ENCODE data around the gene CISH.

- TF ChIP-seq POLR2AphosphoS5 (IDR thresholded peaks at IDR 0.05; ENCODE audit: borderline replicate concordance, low read depth, low read length), result no peak
- TF ChIP-seq EZH2 (IDR thresholded peaks at IDR 0.05), result no peak
- TF ChIP-seq FOXP2 (optimal IDR thresholded peaks at IDR 0.05; ENCODE audit: control extremely low read depth, extremely low read length, insufficient read depth), result no peak
Measured at GRCh38 chr3:50564321-50564720, 47.3 kb downstream of the CISH start.

Measured in SK-N-MC (cell line).